WTC11 (cell line): ENCODE data around the gene NPTX1. TPM values are rescaled to one million over a fixed set of nuclear protein-coding genes. Genes with fewer than 3 reads are reported as not detected.

Experiments
- ATAC-seq: fragments of 200-7000 bp; cut with Tn5 transposase; 2 replicates; pipeline ENCODE4 v1.10.0; 2021; ENCODE audit warnings: mild to moderate bottlenecking, moderate library complexity
- CTCF ChIA-PET: fragments of 300-600 bp; sonication (Branson Sonifier 250); formaldehyde crosslinking; loops from one replicate; lab custom pipeline; 2021; ENCODE audit warnings: antibody characterized with exemption; lab: Charles Lee
- POLR2A ChIA-PET: fragments of 350-600 bp; sonication (Branson Sonifier 250); formaldehyde crosslinking; loops from one replicate; lab custom pipeline; 2021; ENCODE audit warnings: antibody characterized with exemption; lab: Charles Lee
- DNase-seq: peaks from one replicate; pipeline ENCODE4 v3.0.0; 2021; ENCODE audit warnings: low spot score
- H3K27ac Mint-ChIP-seq: 2 replicates; pipeline ENCODE4 v1.8.0; 2021; ENCODE audit warnings: mixed read lengths
- H3K27me3 Mint-ChIP-seq: 2 replicates; pipeline ENCODE4 v1.8.0; 2021; ENCODE audit warnings: low read depth, mild to moderate bottlenecking, moderate library complexity, mixed read lengths
- H3K36me3 Mint-ChIP-seq: 2 replicates; pipeline ENCODE4 v1.8.0; 2021; ENCODE audit warnings: mixed read lengths
- H3K4me1 Mint-ChIP-seq: 2 replicates; pipeline ENCODE4 v1.8.0; 2022; ENCODE audit warnings: mixed read lengths
- H3K4me3 Mint-ChIP-seq: 2 replicates; pipeline ENCODE4 v1.8.0; 2021; ENCODE audit warnings: mild to moderate bottlenecking, moderate library complexity, mixed read lengths
- H3K9me3 Mint-ChIP-seq: 2 replicates; pipeline ENCODE4 v1.8.0; 2021; ENCODE audit warnings: mixed read lengths
- EMX1 ChIP-seq: fragments of 250-450 bp; sonication (Bioruptor Pico); IDR thresholded peaks from 2 replicates; pipeline ENCODE4 v1.8.0; 2021; ENCODE audit warnings: mild to moderate bottlenecking
- MXD4 ChIP-seq: fragments of 250-450 bp; sonication (Bioruptor Pico); IDR thresholded peaks from 2 replicates; pipeline ENCODE4 v1.8.0; 2021; ENCODE audit warnings: mild to moderate bottlenecking, moderate library complexity, borderline replicate concordance
- MYBL2 ChIP-seq: sonication (generic); formaldehyde crosslinking; IDR thresholded peaks from 2 replicates; pipeline ENCODE4 v1.8.1; 2023; ENCODE audit warnings: mild to moderate bottlenecking, moderate library complexity, missing genetic modification reagents
- NFYB ChIP-seq: sonication (generic); formaldehyde crosslinking; conservative IDR thresholded peaks from 2 replicates; pipeline ENCODE4 v1.8.0; 2022; ENCODE audit warnings: low read depth, missing genetic modification reagents
- NR1H2 ChIP-seq: sonication (generic); formaldehyde crosslinking; IDR thresholded peaks from 2 replicates; pipeline ENCODE4 v1.9.0; 2021; ENCODE audit warnings: mild to moderate bottlenecking, moderate library complexity, missing genetic modification reagents
- ZBTB21 ChIP-seq: sonication (generic); formaldehyde crosslinking; IDR thresholded peaks from 2 replicates; pipeline ENCODE4 v1.8.1; 2023; ENCODE audit warnings: mild to moderate bottlenecking, missing genetic modification reagents, borderline replicate concordance
- ZNF317 ChIP-seq: sonication (generic); formaldehyde crosslinking; IDR thresholded peaks from 2 replicates; pipeline ENCODE4 v1.8.1; 2023; ENCODE audit warnings: low read depth, mild to moderate bottlenecking, moderate library complexity, missing genetic modification reagents, borderline replicate concordance
- total RNA-seq: library from RNA; stranded (reverse); gene quantifications from 3 replicates; pipeline ENCODE4 v1.2.3, GENCODE V29; 2021
- TF ChIP-seq, protein P1 (sequence below): sonication (generic); formaldehyde crosslinking; IDR thresholded peaks from 2 replicates; pipeline ENCODE4 v1.8.1; 2023; ENCODE audit warnings: mild to moderate bottlenecking, missing genetic modification reagents
- TF ChIP-seq, protein P2 (sequence below): sonication (generic); formaldehyde crosslinking; IDR thresholded peaks from 2 replicates; pipeline ENCODE4 v1.8.0; 2022; ENCODE audit warnings: mild to moderate bottlenecking, missing genetic modification reagents
- TF ChIP-seq, protein P3 (sequence below): sonication (generic); formaldehyde crosslinking; conservative IDR thresholded peaks from 2 replicates; pipeline ENCODE4 v1.8.1; 2022; ENCODE audit warnings: mild to moderate bottlenecking, missing genetic modification reagents
- TF ChIP-seq, protein P4 (sequence below): sonication (generic); formaldehyde crosslinking; IDR thresholded peaks from 2 replicates; pipeline ENCODE4 v1.8.0; 2023; ENCODE audit warnings: missing genetic modification reagents
- TF ChIP-seq, protein P5 (sequence below): fragments of 250-450 bp; sonication (Bioruptor Pico); IDR thresholded peaks from 2 replicates; pipeline ENCODE4 v1.9.0; 2021; ENCODE audit warnings: mild to moderate bottlenecking
- TF ChIP-seq, protein P6 (sequence below): sonication (generic); formaldehyde crosslinking; IDR thresholded peaks from 2 replicates; pipeline ENCODE4 v1.8.0; 2022; ENCODE audit warnings: mild to moderate bottlenecking, missing genetic modification reagents
- TF ChIP-seq, protein P7 (sequence below): sonication (generic); formaldehyde crosslinking; IDR thresholded peaks from 2 replicates; pipeline ENCODE4 v1.8.1; 2023; ENCODE audit warnings: mild to moderate bottlenecking, moderate library complexity, missing genetic modification reagents
- TF ChIP-seq, protein P8 (sequence below): fragments of 200-600 bp; IDR thresholded peaks from 2 replicates; pipeline ENCODE4 v1.8.0; 2022; ENCODE audit warnings: antibody characterized with exemption
- TF ChIP-seq, protein P9 (sequence below): sonication (generic); formaldehyde crosslinking; IDR thresholded peaks from 2 replicates; pipeline ENCODE4 v1.8.0; 2022; ENCODE audit warnings: mild to moderate bottlenecking, missing genetic modification reagents

NPTX1 gene
- total RNA-seq, 1 experiment from 2014 or later: 15.1 TPM

DNA sequence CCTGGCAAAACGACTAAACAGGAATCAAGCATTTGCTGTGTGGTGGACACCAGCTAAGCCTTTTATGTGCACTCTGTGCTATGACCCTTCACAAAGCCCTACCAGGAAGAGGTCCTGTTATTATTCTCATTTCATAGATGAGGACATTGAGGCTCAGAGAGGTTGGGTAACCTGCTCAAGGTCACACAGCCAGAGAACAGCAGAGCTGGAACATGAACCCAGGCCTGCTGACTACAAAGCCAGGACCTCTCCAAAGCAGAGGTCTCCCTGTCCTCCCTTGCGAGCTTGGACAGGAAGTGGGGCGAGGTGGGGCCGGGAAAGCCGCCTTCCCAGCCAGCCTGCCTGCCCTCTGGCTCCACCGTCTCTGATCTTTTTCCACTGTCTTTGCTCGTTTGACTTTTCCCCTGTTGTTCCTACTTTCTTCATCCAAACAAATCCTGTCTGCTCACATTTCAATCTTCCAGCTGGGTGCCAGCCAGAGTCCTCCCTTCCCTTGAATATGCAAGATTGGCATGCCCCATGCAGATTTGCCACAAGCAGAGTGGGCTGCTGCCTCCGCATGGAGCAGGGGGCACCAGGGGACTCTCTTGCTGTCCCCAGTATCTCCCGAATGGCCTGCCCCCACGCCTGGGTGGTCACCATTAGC, 44.5 kb upstream of the NPTX1 start (continued):
- TF ChIP-seq, protein P1, sequence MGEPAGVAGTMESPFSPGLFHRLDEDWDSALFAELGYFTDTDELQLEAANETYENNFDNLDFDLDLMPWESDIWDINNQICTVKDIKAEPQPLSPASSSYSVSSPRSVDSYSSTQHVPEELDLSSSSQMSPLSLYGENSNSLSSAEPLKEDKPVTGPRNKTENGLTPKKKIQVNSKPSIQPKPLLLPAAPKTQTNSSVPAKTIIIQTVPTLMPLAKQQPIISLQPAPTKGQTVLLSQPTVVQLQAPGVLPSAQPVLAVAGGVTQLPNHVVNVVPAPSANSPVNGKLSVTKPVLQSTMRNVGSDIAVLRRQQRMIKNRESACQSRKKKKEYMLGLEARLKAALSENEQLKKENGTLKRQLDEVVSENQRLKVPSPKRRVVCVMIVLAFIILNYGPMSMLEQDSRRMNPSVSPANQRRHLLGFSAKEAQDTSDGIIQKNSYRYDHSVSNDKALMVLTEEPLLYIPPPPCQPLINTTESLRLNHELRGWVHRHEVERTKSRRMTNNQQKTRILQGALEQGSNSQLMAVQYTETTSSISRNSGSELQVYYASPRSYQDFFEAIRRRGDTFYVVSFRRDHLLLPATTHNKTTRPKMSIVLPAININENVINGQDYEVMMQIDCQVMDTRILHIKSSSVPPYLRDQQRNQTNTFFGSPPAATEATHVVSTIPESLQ (CRISPR knock-in tag): no peak
- TF ChIP-seq, protein P2, sequence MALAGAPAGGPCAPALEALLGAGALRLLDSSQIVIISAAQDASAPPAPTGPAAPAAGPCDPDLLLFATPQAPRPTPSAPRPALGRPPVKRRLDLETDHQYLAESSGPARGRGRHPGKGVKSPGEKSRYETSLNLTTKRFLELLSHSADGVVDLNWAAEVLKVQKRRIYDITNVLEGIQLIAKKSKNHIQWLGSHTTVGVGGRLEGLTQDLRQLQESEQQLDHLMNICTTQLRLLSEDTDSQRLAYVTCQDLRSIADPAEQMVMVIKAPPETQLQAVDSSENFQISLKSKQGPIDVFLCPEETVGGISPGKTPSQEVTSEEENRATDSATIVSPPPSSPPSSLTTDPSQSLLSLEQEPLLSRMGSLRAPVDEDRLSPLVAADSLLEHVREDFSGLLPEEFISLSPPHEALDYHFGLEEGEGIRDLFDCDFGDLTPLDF: no peak
- TF ChIP-seq, protein P3, sequence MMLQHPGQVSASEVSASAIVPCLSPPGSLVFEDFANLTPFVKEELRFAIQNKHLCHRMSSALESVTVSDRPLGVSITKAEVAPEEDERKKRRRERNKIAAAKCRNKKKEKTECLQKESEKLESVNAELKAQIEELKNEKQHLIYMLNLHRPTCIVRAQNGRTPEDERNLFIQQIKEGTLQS (CRISPR knock-in tag): no peak

DNA sequence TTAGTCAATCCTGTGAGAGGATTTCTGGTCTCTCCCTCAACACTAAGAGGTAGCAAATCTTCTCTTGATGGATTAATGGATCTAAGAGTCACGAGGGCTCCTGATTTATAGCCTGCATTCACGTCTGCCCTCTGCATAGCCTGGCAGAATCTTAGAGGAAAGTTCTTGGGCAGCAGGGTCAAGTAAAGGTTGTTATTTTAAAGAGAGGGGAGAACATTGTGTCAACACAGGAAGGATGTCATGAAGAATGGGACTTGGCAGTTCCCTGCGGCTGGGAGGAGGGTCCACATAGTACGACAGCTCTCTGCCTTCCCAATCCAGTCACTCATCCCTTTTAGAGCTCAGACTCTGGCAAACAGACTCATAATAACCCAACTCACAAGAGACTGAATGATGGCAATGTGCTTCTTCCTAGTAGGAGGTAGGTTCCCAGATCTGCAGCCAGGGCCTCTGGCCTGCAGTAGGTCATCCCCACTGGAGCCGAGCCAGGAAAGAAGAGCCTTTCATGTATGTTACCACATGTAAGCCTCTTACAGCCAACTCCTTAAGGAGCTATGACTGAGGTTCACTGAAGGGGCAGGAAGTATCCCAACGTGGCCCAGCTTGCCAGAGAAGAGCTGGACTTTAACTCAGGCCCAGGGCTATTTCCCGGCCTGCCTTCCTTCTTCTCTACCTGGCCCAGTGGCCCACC, 42.8 kb upstream of the NPTX1 start:
- H3K36me3 Mint-ChIP-seq: no peaks in the 10 kb centered on the region
- no peaks in the 10 kb centered on the region for H3K9me3 Mint-ChIP-seq
- ATAC-seq: no peak
- no peak overlapping the region for H3K27ac Mint-ChIP-seq
- DNase-seq: no peak
- ChIA-PET CTCF (interaction anchor here (1.7 kb wide), 1 partner anchor 92 kb away, joined by 4 read pairs; no protein-coding TSS in a partner anchor), POLR2A (no interaction called here)
- H3K4me3 Mint-ChIP-seq: no peak overlapping the region
- no peaks in the 10 kb centered on the region; the same call in 1 of the 2 replicates for H3K27me3 Mint-ChIP-seq
- peaks cover 4% of the 10 kb centered on the region for H3K4me1 Mint-ChIP-seq
- TF ChIP-seq MXD4 (no peak), NR1H2 (CRISPR knock-in tag) (no peak), ZNF317 (CRISPR knock-in tag) (no peak), MYBL2 (CRISPR knock-in tag) (no peak), NFYB (CRISPR knock-in tag) (no peak), EMX1 (no peak), ZBTB21 (CRISPR knock-in tag) (no peak)
- TF ChIP-seq, protein P4, sequence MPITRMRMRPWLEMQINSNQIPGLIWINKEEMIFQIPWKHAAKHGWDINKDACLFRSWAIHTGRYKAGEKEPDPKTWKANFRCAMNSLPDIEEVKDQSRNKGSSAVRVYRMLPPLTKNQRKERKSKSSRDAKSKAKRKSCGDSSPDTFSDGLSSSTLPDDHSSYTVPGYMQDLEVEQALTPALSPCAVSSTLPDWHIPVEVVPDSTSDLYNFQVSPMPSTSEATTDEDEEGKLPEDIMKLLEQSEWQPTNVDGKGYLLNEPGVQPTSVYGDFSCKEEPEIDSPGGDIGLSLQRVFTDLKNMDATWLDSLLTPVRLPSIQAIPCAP (CRISPR knock-in tag): no peak
- TF ChIP-seq, protein P5, sequence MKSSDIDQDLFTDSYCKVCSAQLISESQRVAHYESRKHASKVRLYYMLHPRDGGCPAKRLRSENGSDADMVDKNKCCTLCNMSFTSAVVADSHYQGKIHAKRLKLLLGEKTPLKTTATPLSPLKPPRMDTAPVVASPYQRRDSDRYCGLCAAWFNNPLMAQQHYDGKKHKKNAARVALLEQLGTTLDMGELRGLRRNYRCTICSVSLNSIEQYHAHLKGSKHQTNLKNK: no peak
- TF ChIP-seq, protein P6, sequence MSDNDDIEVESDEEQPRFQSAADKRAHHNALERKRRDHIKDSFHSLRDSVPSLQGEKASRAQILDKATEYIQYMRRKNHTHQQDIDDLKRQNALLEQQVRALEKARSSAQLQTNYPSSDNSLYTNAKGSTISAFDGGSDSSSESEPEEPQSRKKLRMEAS (CRISPR knock-in tag): no peak
- TF ChIP-seq, protein P7, sequence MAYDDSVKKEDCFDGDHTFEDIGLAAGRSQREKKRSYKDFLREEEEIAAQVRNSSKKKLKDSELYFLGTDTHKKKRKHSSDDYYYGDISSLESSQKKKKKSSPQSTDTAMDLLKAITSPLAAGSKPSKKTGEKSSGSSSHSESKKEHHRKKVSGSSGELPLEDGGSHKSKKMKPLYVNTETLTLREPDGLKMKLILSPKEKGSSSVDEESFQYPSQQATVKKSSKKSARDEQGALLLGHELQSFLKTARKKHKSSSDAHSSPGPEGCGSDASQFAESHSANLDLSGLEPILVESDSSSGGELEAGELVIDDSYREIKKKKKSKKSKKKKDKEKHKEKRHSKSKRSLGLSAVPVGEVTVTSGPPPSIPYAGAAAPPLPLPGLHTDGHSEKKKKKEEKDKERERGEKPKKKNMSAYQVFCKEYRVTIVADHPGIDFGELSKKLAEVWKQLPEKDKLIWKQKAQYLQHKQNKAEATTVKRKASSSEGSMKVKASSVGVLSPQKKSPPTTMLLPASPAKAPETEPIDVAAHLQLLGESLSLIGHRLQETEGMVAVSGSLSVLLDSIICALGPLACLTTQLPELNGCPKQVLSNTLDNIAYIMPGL (CRISPR knock-in tag): no peak
- TF ChIP-seq, protein P2: no peak
- TF ChIP-seq, protein P8, sequence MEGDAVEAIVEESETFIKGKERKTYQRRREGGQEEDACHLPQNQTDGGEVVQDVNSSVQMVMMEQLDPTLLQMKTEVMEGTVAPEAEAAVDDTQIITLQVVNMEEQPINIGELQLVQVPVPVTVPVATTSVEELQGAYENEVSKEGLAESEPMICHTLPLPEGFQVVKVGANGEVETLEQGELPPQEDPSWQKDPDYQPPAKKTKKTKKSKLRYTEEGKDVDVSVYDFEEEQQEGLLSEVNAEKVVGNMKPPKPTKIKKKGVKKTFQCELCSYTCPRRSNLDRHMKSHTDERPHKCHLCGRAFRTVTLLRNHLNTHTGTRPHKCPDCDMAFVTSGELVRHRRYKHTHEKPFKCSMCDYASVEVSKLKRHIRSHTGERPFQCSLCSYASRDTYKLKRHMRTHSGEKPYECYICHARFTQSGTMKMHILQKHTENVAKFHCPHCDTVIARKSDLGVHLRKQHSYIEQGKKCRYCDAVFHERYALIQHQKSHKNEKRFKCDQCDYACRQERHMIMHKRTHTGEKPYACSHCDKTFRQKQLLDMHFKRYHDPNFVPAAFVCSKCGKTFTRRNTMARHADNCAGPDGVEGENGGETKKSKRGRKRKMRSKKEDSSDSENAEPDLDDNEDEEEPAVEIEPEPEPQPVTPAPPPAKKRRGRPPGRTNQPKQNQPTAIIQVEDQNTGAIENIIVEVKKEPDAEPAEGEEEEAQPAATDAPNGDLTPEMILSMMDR: no peak
- TF ChIP-seq, protein P9, sequence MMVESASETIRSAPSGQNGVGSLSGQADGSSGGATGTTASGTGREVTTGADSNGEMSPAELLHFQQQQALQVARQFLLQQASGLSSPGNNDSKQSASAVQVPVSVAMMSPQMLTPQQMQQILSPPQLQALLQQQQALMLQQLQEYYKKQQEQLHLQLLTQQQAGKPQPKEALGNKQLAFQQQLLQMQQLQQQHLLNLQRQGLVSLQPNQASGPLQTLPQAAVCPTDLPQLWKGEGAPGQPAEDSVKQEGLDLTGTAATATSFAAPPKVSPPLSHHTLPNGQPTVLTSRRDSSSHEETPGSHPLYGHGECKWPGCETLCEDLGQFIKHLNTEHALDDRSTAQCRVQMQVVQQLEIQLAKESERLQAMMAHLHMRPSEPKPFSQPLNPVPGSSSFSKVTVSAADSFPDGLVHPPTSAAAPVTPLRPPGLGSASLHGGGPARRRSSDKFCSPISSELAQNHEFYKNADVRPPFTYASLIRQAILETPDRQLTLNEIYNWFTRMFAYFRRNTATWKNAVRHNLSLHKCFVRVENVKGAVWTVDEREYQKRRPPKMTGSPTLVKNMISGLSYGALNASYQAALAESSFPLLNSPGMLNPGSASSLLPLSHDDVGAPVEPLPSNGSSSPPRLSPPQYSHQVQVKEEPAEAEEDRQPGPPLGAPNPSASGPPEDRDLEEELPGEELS: no peak
